Lung (tissue), 12 donors: ENCODE data around the gene MYO3B. TPM values are rescaled to one million over a fixed set of nuclear protein-coding genes. Genes with fewer than 3 reads are reported as not detected.

Source experiments
- ATAC-seq: fragments of 200-7000 bp; cut with Tn5 transposase; one replicate; pipeline ENCODE4 v1.9.1; 2020; ENCODE audit warnings: moderate number of reproducible peaks; ENCODE audit not compliant: insufficient read depth, low FRiP score
- DNase-seq, 3 donors: peaks; one replicate each; pipeline ENCODE4 v3.0.0-alpha.2; 2013 to 2017
- H3K27ac ChIP-seq, 2 donors: one replicate each; pipeline ENCODE4 v1.5.1; 2013; ENCODE audit warnings: mild to moderate bottlenecking in 2 of 2, moderate library complexity in 2 of 2, control low read depth in 1 of 2, inconsistent platforms in 1 of 2, low read depth in 1 of 2, low read length in 1 of 2
- H3K27me3 ChIP-seq, 3 donors: one replicate each; pipeline ENCODE4 v1.5.1; 2013; ENCODE audit warnings: low read length in 2 of 3; ENCODE audit not compliant: control insufficient read depth in 3 of 3, insufficient read depth in 3 of 3
- H3K36me3 ChIP-seq, 4 donors: one replicate each; pipeline ENCODE4 v1.5.1; 2013; ENCODE audit warnings: low read length in 4 of 4, mild to moderate bottlenecking in 1 of 4, moderate library complexity in 1 of 4; ENCODE audit not compliant: control insufficient read depth in 4 of 4, insufficient read depth in 4 of 4
- H3K4me1 ChIP-seq, 5 donors: one replicate each; pipeline ENCODE4 v1.5.1; 2013; ENCODE audit warnings: low read length in 5 of 5, mild to moderate bottlenecking in 2 of 5, moderate library complexity in 1 of 5; ENCODE audit not compliant: control insufficient read depth in 5 of 5, insufficient read depth in 5 of 5
- H3K4me3 ChIP-seq: one replicate; pipeline ENCODE4 v1.5.1; 2013; ENCODE audit warnings: mild to moderate bottlenecking, control low read depth, moderate library complexity
- H3K9ac ChIP-seq, 2 donors: one replicate each; pipeline ENCODE4 v1.5.1; 2013; ENCODE audit warnings: low read length in 2 of 2, control low read depth in 1 of 2; ENCODE audit not compliant: insufficient read depth in 1 of 2
- H3K9me3 ChIP-seq, 4 donors: one replicate each; pipeline ENCODE4 v1.5.1; 2013; ENCODE audit warnings: low read length in 3 of 4, mild to moderate bottlenecking in 1 of 4, moderate library complexity in 1 of 4; ENCODE audit not compliant: control insufficient read depth in 4 of 4, insufficient read depth in 3 of 4
- CTCF ChIP-seq: IDR thresholded peaks from 2 replicates; pipeline ENCODE4 v1.5.1; 2012; ENCODE audit warnings: mild to moderate bottlenecking; ENCODE audit errors: control extremely low read depth, extremely low read depth
- WGBS, 2 donors: extraction: QIAGEN DNeasy Blood & Tissue Kit; methylation state at CpG; one replicate each; pipeline ENCODE4 v1.1.7; 2013; 5-methylcytosine and 5-hydroxymethylcytosine counted together
- polyA plus RNA-seq, 2 donors: library from polyadenylated mRNA; stranded (reverse); fragments of 200-250 nt; gene quantifications; one replicate each; pipeline ENCODE4 v1.2.1, GENCODE V29; 2013
- total RNA-seq, 2 donors: library from RNA; depleted of rRNA in 1 of 2; stranded (reverse); fragments of >200 nt in 1 of 2; gene quantifications; one replicate each; pipeline ENCODE4 v1.2.1, GENCODE V29; 2014 to 2021
- donor health status: control.
- donor health status: control.
- donor health status: Bipolar disorder and iron deficiency.
- donor health status: healthy.
- donor health status: DM: yes; HTN: yes; CAD: no.

MYO3B gene
- total and polyA plus RNA-seq, 4 donors: 0.03 to 0.82 (median 0.05) TPM; not detected in 1

- Histone ChIP-seq H3K36me3 (no peaks in the 10 kb centered on the region), H3K9me3 (peaks cover 0 to 9% (median 0%) of the 10 kb centered on the region in 4 donors), H3K4me3 (no peak overlapping the region), H3K4me1 (peaks cover 0 to 1% (median 0%) of the 10 kb centered on the region in 5 donors), H3K27ac (no peak overlapping the region), H3K9ac (no peak overlapping the region), H3K27me3 (no peaks in the 10 kb centered on the region)
- DNase-seq (no peak), ATAC-seq (no peak)
- WGBS, 2 donors: 88 to 90% methylated on average over 6 of the region's 6 CpGs
- TF ChIP-seq CTCF: no peak
Observed at GRCh38 chr2:170250584-170250983, 72.6 kb downstream of the MYO3B start.

DNA sequence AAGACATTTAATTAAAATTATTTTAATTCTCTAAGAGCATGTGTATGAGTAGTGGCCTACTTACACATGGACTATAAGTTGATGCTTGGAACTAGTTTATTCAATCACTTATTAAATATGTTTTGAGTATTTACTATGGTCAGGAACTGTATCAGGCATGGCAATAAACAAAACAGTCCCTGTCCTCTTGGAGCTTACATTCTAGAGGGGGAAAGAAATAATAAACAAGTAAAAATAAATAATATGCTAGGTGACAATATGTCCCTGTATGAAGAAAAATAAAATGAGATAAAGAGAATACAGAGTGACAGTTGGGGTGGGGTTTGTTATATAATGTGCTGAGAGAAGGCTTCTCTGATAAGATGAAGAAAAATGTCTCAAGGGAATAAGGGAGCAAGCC is 74.5 kb downstream of the MYO3B start:
- DNase-seq: no peak
- H3K4me1 ChIP-seq: peaks cover 0 to 1% (median 0%) of the 10 kb centered on the region in 5 donors
- H3K36me3 ChIP-seq: no peaks in the 10 kb centered on the region
- ATAC-seq: no peak
- TF ChIP-seq CTCF: no peak
- H3K9ac ChIP-seq: no peak overlapping the region
- no peaks in the 10 kb centered on the region for H3K27me3 ChIP-seq
- peaks cover 0 to 9% (median 1%) of the 10 kb centered on the region in 4 donors for H3K9me3 ChIP-seq
- no peak overlapping the region for H3K4me3 ChIP-seq
- H3K27ac ChIP-seq: no peak overlapping the region

- H3K36me3 ChIP-seq: no peaks in the 10 kb centered on the region
- WGBS, 2 donors: 65 to 76% methylated on average over 6 of the region's 6 CpGs
- H3K4me3 ChIP-seq: no peak overlapping the region
- peaks cover 0 to 9% (median 1%) of the 10 kb centered on the region in 4 donors for H3K9me3 ChIP-seq
- H3K4me1 ChIP-seq: no peaks in the 10 kb centered on the region
- H3K9ac ChIP-seq: no peak overlapping the region
- TF ChIP-seq CTCF: no peak
- H3K27ac ChIP-seq: no peak overlapping the region
- H3K27me3 ChIP-seq: no peaks in the 10 kb centered on the region
- no peak for ATAC-seq
- DNase-seq: no peak
Observed at GRCh38 chr2:170253721-170254230, 75.8 kb downstream of the MYO3B start.

DNA sequence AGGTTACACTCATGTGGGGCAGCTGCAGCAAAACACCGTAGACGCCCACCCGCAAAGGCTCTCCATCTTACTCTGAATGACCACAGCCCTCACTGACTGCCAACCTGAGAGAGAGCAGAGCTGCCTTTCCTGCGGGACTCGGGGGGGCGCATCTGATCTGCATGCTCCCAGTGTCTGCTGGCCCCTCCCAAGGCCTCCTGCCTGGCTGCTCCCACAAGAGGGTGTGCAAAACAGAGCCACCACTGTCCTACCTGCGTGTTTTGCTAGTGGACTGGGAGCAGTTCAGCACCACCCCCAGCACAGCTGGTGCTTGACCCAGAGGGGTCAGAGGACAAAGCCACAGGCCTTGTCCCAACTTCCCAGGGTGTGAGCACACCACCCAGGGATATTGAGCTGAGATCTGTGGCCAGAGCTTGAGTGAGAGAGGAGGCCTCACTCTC is 76.4 kb downstream of the MYO3B start:
- no peak overlapping the region for H3K27ac ChIP-seq
- DNase-seq (no peak), ATAC-seq (no peak)
- TF ChIP-seq CTCF: no peak
- peaks cover 0 to 9% (median 1%) of the 10 kb centered on the region in 4 donors for H3K9me3 ChIP-seq
- no peak overlapping the region for H3K4me3 ChIP-seq
- 90 to 91% methylated on average over 7 of the region's 7 CpGs for WGBS, 2 donors
- H3K27me3 ChIP-seq: no peaks in the 10 kb centered on the region
- no peaks in the 10 kb centered on the region for H3K36me3 ChIP-seq
- H3K4me1 ChIP-seq: no peaks in the 10 kb centered on the region
- no peak overlapping the region for H3K9ac ChIP-seq
